HG02943 (cell line): ENCODE results near the gene TMEM72.

ENCODE experiments used
- ATAC-seq: cut with Tn5 transposase; IDR thresholded peaks from one replicate; pipeline ENCODE4 v1.9.1; 2021; ENCODE audit warnings: mild to moderate bottlenecking, low read depth, moderate library complexity; ENCODE audit not compliant: unreplicated experiment

TMEM72 gene

GRCh38 chr10:44951576-44952226 is 40.6 kb downstream of the TMEM72 start:
- ATAC-seq = no peak

- no peak for ATAC-seq
Observed at GRCh38 chr10:44952779-44953231, 41.7 kb downstream of the TMEM72 start.

- ATAC-seq = no peak
Observed at GRCh38 chr10:44954042-44954441, 42.9 kb downstream of the TMEM72 start.

DNA sequence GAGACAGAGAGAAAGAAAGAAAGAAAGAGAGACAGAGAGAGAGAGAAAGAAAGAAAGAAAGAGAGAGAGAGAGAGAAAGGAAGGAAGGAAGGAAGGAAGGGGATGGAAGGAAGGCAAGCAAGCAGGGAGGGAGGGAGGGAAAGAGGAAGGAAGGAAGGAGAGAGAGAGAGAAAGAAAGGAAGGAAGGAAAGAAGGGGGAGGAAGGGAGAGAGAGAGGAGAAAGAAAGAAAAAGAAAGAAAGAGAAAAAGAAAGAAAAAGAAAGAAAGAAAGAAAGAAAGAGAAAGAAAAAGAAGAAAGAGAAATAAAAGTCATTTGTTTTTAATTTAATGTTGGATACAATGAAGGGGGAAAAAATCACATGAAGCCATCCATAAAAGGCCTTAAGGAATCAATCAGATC is 43.8 kb downstream of the TMEM72 start:
- no peak for ATAC-seq

DNA sequence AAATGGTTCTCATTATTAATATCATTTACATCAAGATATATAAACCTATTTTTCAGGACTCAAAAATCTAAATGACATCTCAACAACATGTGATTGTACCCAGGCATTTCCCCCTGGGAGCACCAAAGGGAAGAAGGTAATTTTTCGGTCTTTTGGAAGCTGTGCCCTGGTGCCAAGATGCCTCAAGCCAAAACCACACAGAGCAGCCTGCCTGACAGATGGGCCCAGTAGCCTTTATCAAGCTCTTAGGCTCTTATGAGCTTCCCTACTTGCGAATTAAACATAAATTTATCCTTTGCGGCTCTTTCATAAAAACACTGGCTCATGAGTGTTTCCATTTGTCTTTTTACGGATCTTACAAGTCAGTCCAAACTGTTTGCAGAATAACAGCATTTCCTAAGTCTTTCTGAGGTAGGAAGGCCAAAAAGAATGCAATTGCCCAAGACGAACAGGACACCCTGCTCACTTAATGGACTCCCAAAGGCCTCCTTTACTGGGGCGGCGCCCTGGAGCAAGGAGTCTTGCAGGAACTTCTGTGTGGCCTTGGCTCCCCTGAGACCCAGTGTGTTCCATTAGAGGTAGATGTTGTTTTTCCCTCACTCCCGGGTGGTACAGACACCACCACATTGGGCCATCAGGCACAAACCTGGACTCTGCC is 44.4 kb downstream of the TMEM72 start:
- no peak for ATAC-seq

GRCh38 chr10:44956226-44956625 is 45.1 kb downstream of the TMEM72 start:
- ATAC-seq = no peak

- no peak for ATAC-seq
Observed at GRCh38 chr10:44956717-44957706, 45.9 kb downstream of the TMEM72 start.

DNA sequence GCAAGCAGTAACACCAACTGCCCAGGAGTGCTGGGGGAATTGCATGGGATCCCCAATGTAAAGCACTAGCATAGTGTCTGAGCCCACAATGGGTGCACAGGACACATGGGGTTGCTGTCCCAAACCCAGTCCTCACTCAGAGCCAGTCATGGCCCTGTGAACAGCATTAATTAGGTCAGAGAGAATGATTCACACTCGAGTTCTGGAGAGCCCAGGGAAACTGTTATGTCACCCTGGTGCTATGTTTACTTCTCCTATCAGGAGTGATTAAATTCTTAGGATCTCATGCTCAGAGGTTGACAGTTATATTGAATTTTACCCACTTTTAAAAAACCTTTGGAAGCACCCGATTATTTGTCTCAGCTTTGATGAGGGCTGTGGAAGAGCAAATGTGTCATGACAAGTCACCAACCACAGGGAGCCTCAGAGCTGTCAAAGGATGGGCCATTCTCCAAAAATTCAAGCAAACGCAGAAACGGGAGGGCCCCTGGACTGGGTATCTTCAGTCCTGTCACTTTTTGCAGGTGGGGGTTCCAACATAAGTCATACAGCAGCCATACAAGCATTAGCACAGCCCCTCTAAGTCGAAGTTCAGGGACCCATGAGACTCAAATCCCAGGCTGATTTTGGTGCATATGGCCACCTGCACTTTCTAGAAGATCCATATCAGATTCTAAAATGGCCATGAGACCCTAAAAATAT is 47.2 kb downstream of the TMEM72 start:
- no peak for ATAC-seq

GRCh38 chr10:44958898-44959246 is 47.7 kb downstream of the TMEM72 start:
- no peak for ATAC-seq

- peak; percentile 94 for ATAC-seq
Observed at GRCh38 chr10:44959247-44960087, 48.3 kb downstream of the TMEM72 start, which contains the start of gene RASSF4. Gene RASSF4 (plus strand): TSS chr10:44959802. CDS start chr10:44970203, 10,401 bp downstream.

DNA sequence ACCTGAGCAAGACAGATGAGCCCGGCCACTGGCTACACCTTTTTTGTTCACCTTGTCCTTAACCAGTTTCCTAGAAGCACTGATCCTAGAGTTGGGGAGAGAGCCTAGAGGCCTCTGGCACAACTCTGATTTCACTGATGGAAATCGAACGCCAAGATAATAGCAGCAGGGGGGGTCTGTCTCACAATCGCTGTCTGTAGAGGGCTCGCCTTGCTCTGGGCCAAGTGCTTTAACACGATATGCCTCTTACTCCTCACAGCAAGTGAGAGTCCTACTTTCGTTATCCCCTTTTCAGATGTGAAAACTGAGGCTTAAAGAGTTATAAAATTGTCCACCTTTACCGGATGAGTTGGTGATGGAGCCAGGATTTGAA is 48.9 kb downstream of the TMEM72 start:
- no peak for ATAC-seq

GRCh38 chr10:44960482-44961229 is 49.5 kb downstream of the TMEM72 start:
- no peak for ATAC-seq

DNA sequence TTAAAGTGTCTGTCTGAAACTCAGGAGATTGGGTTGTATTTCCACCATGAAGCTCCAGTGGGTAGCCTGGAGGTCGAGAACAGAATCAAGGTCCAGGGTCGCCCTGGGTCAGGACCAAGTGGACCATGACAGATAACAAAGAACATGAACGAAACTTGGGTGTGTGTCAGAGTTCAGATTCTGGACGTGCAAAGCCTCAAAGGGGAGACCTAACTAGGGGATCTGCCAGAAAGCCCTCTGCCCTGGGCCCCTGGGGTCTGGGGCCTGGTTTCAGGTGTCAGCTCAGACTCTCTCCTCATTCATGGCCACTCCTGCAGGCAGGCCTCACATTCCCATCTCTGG is 50.1 kb downstream of the TMEM72 start:
- ATAC-seq = no peak

DNA sequence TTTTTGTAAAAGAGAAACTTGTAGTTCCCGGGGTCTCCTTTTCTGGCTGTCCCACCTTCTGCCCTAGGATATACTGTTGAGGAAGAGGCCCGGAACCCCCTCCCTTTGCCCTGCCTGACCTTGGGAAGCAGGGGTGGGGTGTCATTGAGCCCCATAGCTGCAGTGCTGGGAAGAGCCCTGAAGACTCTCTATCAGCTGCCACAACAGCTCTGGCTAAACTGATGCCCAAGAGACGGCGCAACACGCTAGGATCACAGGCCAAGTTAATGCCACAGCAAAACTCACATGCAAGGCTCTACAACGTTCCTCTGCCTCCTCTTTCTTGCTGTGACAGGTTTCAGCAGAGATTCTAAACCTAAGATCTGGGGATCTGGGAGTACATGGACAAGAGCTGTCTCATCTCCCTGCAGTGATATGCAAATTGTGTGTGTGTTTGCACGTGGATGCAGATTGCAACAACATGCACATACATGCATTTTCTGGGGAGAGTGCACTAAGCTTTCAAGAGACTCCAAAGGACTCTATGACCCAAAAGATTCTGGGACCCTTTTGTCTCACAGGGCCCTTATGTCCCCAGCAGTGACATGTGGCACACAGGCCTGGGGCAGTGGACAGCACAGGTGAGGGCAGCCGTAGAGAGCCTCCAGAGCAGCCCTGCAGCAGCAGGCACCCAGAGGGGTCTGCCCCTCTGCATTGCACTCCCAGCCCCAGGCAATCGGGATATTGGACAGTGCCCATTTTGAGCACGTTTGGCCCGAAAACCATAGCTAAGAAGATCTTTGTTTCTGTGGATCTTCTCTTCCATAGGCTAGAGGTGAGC is 51.0 kb downstream of the TMEM72 start:
- no peak for ATAC-seq

DNA sequence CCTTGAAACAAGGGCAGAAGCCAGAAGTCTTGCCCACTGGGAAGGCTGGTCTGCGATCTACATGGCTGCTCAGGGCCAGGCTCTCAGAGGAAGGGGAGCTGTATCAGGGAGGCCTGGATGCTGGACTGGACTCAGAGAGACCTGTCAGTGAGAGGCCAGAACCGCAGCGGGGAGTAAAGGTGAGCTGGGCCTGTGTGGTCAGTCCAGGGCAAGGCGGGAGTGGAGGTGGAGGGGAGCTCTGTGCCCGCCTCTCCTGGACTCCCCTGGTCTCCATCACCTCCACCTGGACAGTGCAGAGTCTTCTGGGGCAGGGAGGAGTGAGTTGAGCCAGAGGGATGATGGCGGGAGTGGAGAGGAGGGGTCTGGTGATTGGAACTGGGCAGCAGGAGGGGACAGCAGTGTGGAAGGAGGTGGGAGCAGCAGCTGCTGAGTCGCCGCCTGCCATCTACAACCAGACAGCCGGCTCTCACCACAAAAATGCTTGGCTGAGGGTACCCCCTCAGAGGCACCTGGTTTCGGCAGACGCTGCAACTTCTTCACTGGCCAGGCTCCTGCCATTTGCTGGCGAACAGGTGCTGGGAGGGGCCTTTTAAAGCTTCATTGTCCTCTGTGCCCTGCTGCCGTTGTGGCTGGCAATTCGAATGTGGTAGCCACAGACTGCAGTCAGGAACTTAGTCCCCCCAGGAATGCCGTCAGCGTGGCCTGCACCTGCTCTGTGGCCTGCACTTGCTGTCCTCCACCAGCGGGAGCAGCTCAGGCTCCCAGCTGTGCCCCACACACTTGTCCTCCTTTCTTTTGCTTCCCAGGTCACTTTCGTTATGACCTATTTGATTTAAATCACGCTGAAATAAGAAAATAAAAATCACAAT is 52.0 kb downstream of the TMEM72 start:
- no peak for ATAC-seq

- no peak for ATAC-seq
Observed at GRCh38 chr10:44963772-44964633, 52.9 kb downstream of the TMEM72 start.
